AG04450 (cell line): ENCODE data around the gene CDH22. TPM values are rescaled to one million over a fixed set of nuclear protein-coding genes. Genes with fewer than 3 reads are reported as not detected.

Experiments
- CTCF ChIA-PET: fragments of 300-600, 350-600 bp; formaldehyde crosslinking; extraction: SDS; loops from one replicate; lab custom pipeline; 2022; ENCODE audit warnings: antibody characterized with exemption, inconsistent platforms; lab: Charles Lee
- POLR2A ChIA-PET: fragments of 350-600 bp; formaldehyde crosslinking; extraction: SDS; loops from one replicate; lab custom pipeline; 2021; ENCODE audit warnings: antibody characterized with exemption, inconsistent platforms; lab: Yijun Ruan, JAX
- DNase-seq: peaks from one replicate; pipeline ENCODE4 v3.0.0-alpha.2; 2011; ENCODE audit warnings: low read depth, low spot score
- H3K27ac ChIP-seq: one replicate; pipeline ENCODE4 v1.5.1; 2012; ENCODE audit warnings: low read depth, low read length, control low read depth
- H3K27me3 ChIP-seq: one replicate; pipeline ENCODE4 v1.6.0; 2012; ENCODE audit warnings: low read length; ENCODE audit not compliant: control insufficient read depth, insufficient read depth
- H3K4me3 ChIP-seq: 2 replicates; pipeline ENCODE4 v1.5.1; 2011; ENCODE audit warnings: mild to moderate bottlenecking, low read depth, low read length, control low read depth
- H3K9me3 ChIP-seq: 2 replicates; pipeline ENCODE4 v1.5.1; 2012; ENCODE audit warnings: low read length; ENCODE audit not compliant: control insufficient read depth, insufficient read depth
- CTCF ChIP-seq: IDR thresholded peaks from 2 replicates; pipeline ENCODE4 v1.5.1; 2011; ENCODE audit warnings: low read depth, low read length, control low read depth, inconsistent platforms
- polyA plus RNA-seq: library from polyadenylated mRNA; depleted of rRNA; stranded (reverse); fragments of >200 nt; gene quantifications from 2 replicates; pipeline ENCODE4 v1.2.3, GENCODE V29; 2011

CDH22 gene
- polyA plus RNA-seq, 1 experiment = not detected

- TF ChIP-seq CTCF = no peak
- Histone ChIP-seq H3K27ac (no peak overlapping the region), H3K9me3 (no peaks in the 10 kb centered on the region), H3K27me3 (peaks cover 25% of the 10 kb centered on the region), H3K4me3 (no peak overlapping the region)
- no peak for DNase-seq
- CTCF ChIA-PET = no interaction called here
- POLR2A ChIA-PET = no interaction called here
Observed at GRCh38 chr20:46179862-46180261, 128.4 kb downstream of the CDH22 start.

- Histone ChIP-seq H3K9me3 (no peaks in the 10 kb centered on the region), H3K4me3 (no peak overlapping the region), H3K27ac (no peak overlapping the region), H3K27me3 (peaks cover 30% of the 10 kb centered on the region)
- CTCF ChIA-PET = no interaction called here
- no peak for TF ChIP-seq CTCF
- no peak for DNase-seq
- POLR2A ChIA-PET = no interaction called here
Observed at GRCh38 chr20:46178891-46179290, 129.4 kb downstream of the CDH22 start.

GRCh38 chr20:46177768-46178167 lies 130.5 kb downstream of the CDH22 start:
- no peak for DNase-seq
- POLR2A ChIA-PET = no interaction called here
- Histone ChIP-seq H3K4me3 (no peak overlapping the region), H3K27ac (no peak overlapping the region), H3K9me3 (no peaks in the 10 kb centered on the region), H3K27me3 (peaks cover 37% of the 10 kb centered on the region)
- CTCF ChIA-PET = no interaction called here
- TF ChIP-seq CTCF = no peak

DNA sequence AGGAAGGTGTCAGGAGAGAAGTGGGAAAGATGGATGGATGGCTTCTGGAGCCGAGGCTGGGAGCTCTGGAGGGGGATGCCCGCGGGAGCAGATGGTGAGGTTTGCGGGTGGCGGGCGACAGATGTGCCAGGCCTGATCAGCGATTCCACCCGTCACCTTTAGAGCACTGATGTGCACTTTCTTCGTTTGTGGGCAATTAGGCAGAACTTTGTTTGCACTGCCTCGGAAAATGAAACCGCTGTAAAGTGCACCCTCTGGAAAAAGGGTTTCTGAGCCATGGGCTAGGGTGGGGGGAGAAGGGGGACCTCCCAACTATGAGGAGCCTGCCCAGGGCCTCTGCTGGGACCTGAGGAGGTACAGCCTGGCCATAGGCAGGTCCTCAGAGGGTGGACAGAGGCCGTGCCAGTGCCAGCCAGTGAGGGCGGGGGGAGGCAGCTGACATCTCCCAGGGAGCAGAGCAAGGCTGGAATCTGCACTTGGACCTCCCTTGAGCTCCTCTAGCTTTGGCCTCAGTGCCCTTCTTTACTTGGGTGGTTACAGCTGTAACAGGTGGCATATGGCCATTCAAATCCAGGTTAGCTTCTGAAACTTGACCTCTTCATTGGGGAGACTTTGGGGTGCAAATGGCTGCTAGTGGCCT lies 131.4 kb downstream of the CDH22 start:
- no peak for TF ChIP-seq CTCF
- CTCF ChIA-PET = interaction anchor here (2.7 kb wide), 1 partner anchor 163 kb away, joined by 15 read pairs; no protein-coding TSS in a partner anchor
- DNase-seq = no peak
- H3K9me3 ChIP-seq = no peaks in the 10 kb centered on the region
- H3K27ac ChIP-seq = no peak overlapping the region
- POLR2A ChIA-PET = no interaction called here
- peaks cover 34% of the 10 kb centered on the region for H3K27me3 ChIP-seq
- H3K4me3 ChIP-seq = no peak overlapping the region

DNA sequence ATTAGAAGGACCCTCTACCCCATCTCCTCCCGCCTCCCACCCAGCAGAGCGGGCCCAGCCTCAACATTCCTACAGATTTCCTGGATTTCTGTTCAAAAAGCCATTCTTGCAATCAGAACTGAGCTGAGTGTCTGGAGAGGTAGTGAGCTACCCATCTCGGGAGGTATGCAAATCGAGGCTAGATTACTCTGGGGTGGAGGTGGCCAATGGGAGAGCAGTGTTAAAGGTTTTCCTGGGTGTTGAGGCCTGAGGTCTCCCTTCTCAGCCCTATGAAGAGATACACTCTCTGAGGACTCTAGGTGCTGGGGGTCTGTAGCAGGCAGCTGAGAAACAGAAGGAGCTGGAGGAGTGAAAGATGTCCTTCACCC lies 133.2 kb downstream of the CDH22 start:
- no peak for DNase-seq
- ChIA-PET POLR2A (interaction anchor here (1.2 kb wide), 1 partner anchor 142 kb away, joined by 4 read pairs; no protein-coding TSS in a partner anchor), CTCF (interaction anchor here (0.6 to 2.7 kb wide), 5 partner anchors 55 to 263 kb away, joined by 3 to 15 read pairs (median 3); no protein-coding TSS in a partner anchor)
- Histone ChIP-seq H3K9me3 (no peaks in the 10 kb centered on the region), H3K4me3 (no peak overlapping the region), H3K27ac (no peak overlapping the region), H3K27me3 (peaks cover 36% of the 10 kb centered on the region)
- no peak for TF ChIP-seq CTCF
